Liver (tissue), 3 donors: ENCODE data around the gene PNMA6E.

Experiments used
- ATF3 ChIP-seq: IDR thresholded peaks from 2 replicates; pipeline ENCODE4 v1.6.1; 2016; ENCODE audit warnings: antibody characterized with exemption
- CTCF ChIP-seq: fragments of 150-350 bp; IDR thresholded peaks from 2 replicates; pipeline ENCODE4 v1.5.1; 2017; ENCODE audit warnings: improper control_type of control experiment, low read depth, low read length; ENCODE audit not compliant: missing input control
- EGR1 ChIP-seq, 2 donors: IDR thresholded peaks; 2 replicates each; pipeline ENCODE4 v1.6.1; 2016 to 2018; ENCODE audit warnings: antibody characterized with exemption in 2 of 2, low read depth in 2 of 2
- GABPA ChIP-seq, 2 donors: IDR thresholded peaks in 1 of 2; conservative IDR thresholded peaks in 1 of 2; 2 replicates each; pipeline ENCODE4 v1.6.1; 2016; ENCODE audit warnings: antibody characterized with exemption in 2 of 2, mild to moderate bottlenecking in 1 of 2, moderate library complexity in 1 of 2
- HNF4A ChIP-seq, 2 donors: conservative IDR thresholded peaks; 2 replicates each; pipeline ENCODE4 v1.6.1; 2016; ENCODE audit warnings: antibody characterized with exemption in 2 of 2, mild to moderate bottlenecking in 2 of 2
- JUND ChIP-seq, 2 donors: IDR thresholded peaks; 2 replicates each; pipeline ENCODE4 v1.6.1; 2016; ENCODE audit warnings: antibody characterized with exemption in 2 of 2
- MAX ChIP-seq: IDR thresholded peaks from 2 replicates; pipeline ENCODE4 v1.6.1; 2016; ENCODE audit warnings: antibody characterized with exemption
- SP1 ChIP-seq: IDR thresholded peaks from 2 replicates; pipeline ENCODE4 v1.6.1; 2018; ENCODE audit warnings: antibody characterized with exemption, mild to moderate bottlenecking
- YY1 ChIP-seq: IDR thresholded peaks from 2 replicates; pipeline ENCODE4 v1.6.1; 2016; ENCODE audit warnings: antibody characterized with exemption, mild to moderate bottlenecking
- ZBTB33 ChIP-seq: IDR thresholded peaks from 2 replicates; pipeline ENCODE4 v1.6.1; 2016; ENCODE audit warnings: antibody characterized with exemption
- donor health status: healthy.
- donor health status: healthy.

GRCh38 chrX:153408221-153408721 lies 7.1 kb upstream of the PNMA6E start:
- TF ChIP-seq CTCF (no peak), ZBTB33 (no peak), GABPA (IDR thresholded peaks at IDR 0.05 in 1 of 2, conservative IDR thresholded peaks at IDR 0.05 in 1 of 2) (no peak), YY1 (no peak), SP1 (no peak), MAX (no peak), JUND (IDR thresholded peaks at IDR 0.05) (no peak), HNF4A (conservative IDR thresholded peaks at IDR 0.05) (no peak), EGR1 (IDR thresholded peaks at IDR 0.05; ENCODE audit: low read depth in 2 of 2) (no peak), ATF3 (no peak)
